Measurements from ENCODE around the gene PILRB.

GRCh38 chr7:100349757-100350156, 8.2 kb upstream of the PILRB start:
- TF ChIP-seq CTCF (IDR thresholded peaks at IDR 0.05; ENCODE audit: low read depth, low read length, poor library complexity, severe bottlenecking), result no peak
- TF ChIP-seq EZH2phosphoT487 (IDR thresholded peaks at IDR 0.05; ENCODE audit: borderline replicate concordance, low read length), result no peak
